Keratinocyte (primary cell): ENCODE results near the gene CD3G. TPM values are rescaled to one million over a fixed set of nuclear protein-coding genes. Genes with fewer than 3 reads are reported as not detected.

Experiments
- DNase-seq: peaks from one replicate; pipeline ENCODE4 v3.0.0-alpha.2; 2011; ENCODE audit warnings: low read depth, missing footprints, low spot score
- FAIRE-seq: peaks from 2 replicates; lab custom pipeline; 2011; peaks lifted over from hg19 to GRCh38; lab: Jason Lieb, UNC
- H2AFZ ChIP-seq: 2 replicates; pipeline ENCODE4 v1.6.0; 2012; ENCODE audit warnings: low read length, control low read depth, inconsistent platforms; ENCODE audit not compliant: control insufficient read depth
- H3K27ac ChIP-seq: 2 replicates; pipeline ENCODE4 v1.5.1; 2011; ENCODE audit warnings: low read length; ENCODE audit not compliant: control insufficient read depth, insufficient read depth
- H3K27me3 ChIP-seq: 3 replicates; pipeline ENCODE4 v1.6.0; 2011; ENCODE audit warnings: low read length; ENCODE audit not compliant: control insufficient read depth, insufficient read depth; ENCODE audit errors: extremely low read depth
- H3K36me3 ChIP-seq, 2 experiments: 2 replicates in 1 of 2; 3 replicates in 1 of 2; pipeline ENCODE4 v1.5.1; 2011; ENCODE audit warnings: low read length in 2 of 2, mild to moderate bottlenecking in 1 of 2; ENCODE audit not compliant: control insufficient read depth in 2 of 2, insufficient read depth in 2 of 2; ENCODE audit errors: extremely low read depth in 1 of 2
- H3K4me1 ChIP-seq: 3 replicates; pipeline ENCODE4 v1.5.1; 2011; ENCODE audit warnings: low read length; ENCODE audit not compliant: control insufficient read depth, insufficient read depth; ENCODE audit errors: extremely low read depth
- H3K4me2 ChIP-seq: 3 replicates; pipeline ENCODE4 v1.6.0; 2011; ENCODE audit warnings: low read depth, low read length; ENCODE audit not compliant: control insufficient read depth, insufficient read depth; ENCODE audit errors: extremely low read depth
- H3K4me3 ChIP-seq, 3 experiments: fragments of 200-600 bp in 1 of 3; sonication (generic) in 1 of 3; 2 replicates in 2 of 3; 3 replicates in 1 of 3; pipeline ENCODE4 v1.5.1; 2011 to 2016; ENCODE audit warnings: low read length in 3 of 3, mild to moderate bottlenecking in 3 of 3, control low read depth in 2 of 3, inconsistent platforms in 1 of 3, low read depth in 1 of 3, mixed read lengths in 1 of 3, mixed run types in 1 of 3, moderate library complexity in 1 of 3; ENCODE audit not compliant: control insufficient read depth in 2 of 3, insufficient read depth in 2 of 3; ENCODE audit errors: extremely low read depth in 1 of 3
- H3K79me2 ChIP-seq: 2 replicates; pipeline ENCODE4 v1.6.0; 2012; ENCODE audit warnings: low read length; ENCODE audit not compliant: control insufficient read depth, insufficient read depth
- H3K9ac ChIP-seq: 3 replicates; pipeline ENCODE4 v1.6.0; 2011; ENCODE audit warnings: low read length; ENCODE audit not compliant: control insufficient read depth, insufficient read depth; ENCODE audit errors: extremely low read depth
- H3K9me1 ChIP-seq: 3 replicates; pipeline ENCODE4 v1.6.0; 2011; ENCODE audit warnings: low read length; ENCODE audit not compliant: control insufficient read depth, insufficient read depth; ENCODE audit errors: extremely low read depth
- H3K9me3 ChIP-seq: 2 replicates; pipeline ENCODE4 v1.5.1; 2012; ENCODE audit warnings: low read depth, low read length; ENCODE audit not compliant: control insufficient read depth
- H4K20me1 ChIP-seq: 3 replicates; pipeline ENCODE4 v1.6.0; 2011; ENCODE audit warnings: low read length; ENCODE audit not compliant: control insufficient read depth, insufficient read depth; ENCODE audit errors: extremely low read depth
- CTCF ChIP-seq, 3 experiments: IDR thresholded peaks in 1 of 3; conservative IDR thresholded peaks in 1 of 3; optimal IDR thresholded peaks in 1 of 3; 2 replicates in 2 of 3; 3 replicates in 1 of 3; pipeline versions ENCODE3 to v1.5.1; 2011; ENCODE audit warnings: low read length in 3 of 3, mild to moderate bottlenecking in 3 of 3, moderate library complexity in 2 of 3, control low read depth in 1 of 3, inconsistent platforms in 1 of 3; ENCODE audit not compliant: insufficient read depth in 2 of 3; ENCODE audit errors: extremely low read depth in 1 of 3
- EZH2 ChIP-seq: IDR thresholded peaks from one replicate; pipeline ENCODE4 v1.6.1; 2012; ENCODE audit warnings: inconsistent platforms, mild to moderate bottlenecking, low read length, moderate library complexity
- dilution Hi-C: fragments of 300-500 bp; cut with MboI; formaldehyde crosslinking; loops from one replicate; pipeline ENCODE4 v1.7.0; 2020; ENCODE audit warnings: low sequenced_read_pairs; ENCODE audit not compliant: extremely low pct_ligation_motif_present
- polyA plus RNA-seq, 5 experiments: library from polyadenylated mRNA; depleted of rRNA in 3 of 5; stranded (reverse) in 3 of 5; stranded (forward) in 1 of 5; unstranded in 1 of 5; fragments of >200 nt; gene quantifications; 1 replicate in 1 of 5; 2 replicates in 3 of 5; 3 replicates in 1 of 5; pipeline versions ENCODE4 v1.2.1 to v1.2.3, GENCODE V29; 2011 to 2012; ENCODE audit warnings: missing spikeins in 2 of 5, low read depth in 1 of 5, low replicate concordance in 1 of 5

Gene CD3G
- polyA plus RNA-seq, 1 donor (not counting 4 experiments of a cell fraction or from before 2014, with no cell fraction given): not detected

GRCh38 chr11:118375978-118376377 is 31.8 kb downstream of the CD3G start:
- TF ChIP-seq CTCF (optimal IDR thresholded peaks at IDR 0.05 in 1 of 3, IDR thresholded peaks at IDR 0.05 in 1 of 3, conservative IDR thresholded peaks at IDR 0.05 in 1 of 3; ENCODE audit: extremely low read depth in 1 of 3, insufficient read depth in 2 of 3, low read length in 3 of 3): no peak
- TF ChIP-seq EZH2: no peak
- no peak overlapping the region for H3K4me2 ChIP-seq
- dilution Hi-C loops: no loop called here
- H3K4me3 ChIP-seq: no peak overlapping the region
- H3K4me1 ChIP-seq: no peaks in the 10 kb centered on the region
- H3K9me1 ChIP-seq: no peaks in the 10 kb centered on the region
- H3K9ac ChIP-seq: no peak overlapping the region
- DNase-seq (no peak), FAIRE-seq (no peak)
- H3K27ac ChIP-seq: no peak overlapping the region
- H3K36me3 ChIP-seq: peaks cover 12 to 15% of the 10 kb centered on the region in 2 experiments
- H4K20me1 ChIP-seq: no peaks in the 10 kb centered on the region
- H3K27me3 ChIP-seq: no peaks in the 10 kb centered on the region
- no peaks in the 10 kb centered on the region for H3K9me3 ChIP-seq
- no peak overlapping the region for H2AFZ ChIP-seq
- no peaks in the 10 kb centered on the region for H3K79me2 ChIP-seq

GRCh38 chr11:118379497-118379896 is 35.4 kb downstream of the CD3G start:
- no peak overlapping the region for H2AFZ ChIP-seq
- H3K4me3 ChIP-seq: no peak overlapping the region
- no peak for FAIRE-seq
- dilution Hi-C loops: no loop called here
- H3K4me2 ChIP-seq: no peak overlapping the region
- H3K36me3 ChIP-seq: peaks cover 19 to 20% of the 10 kb centered on the region in 2 experiments
- H3K9me3 ChIP-seq: no peaks in the 10 kb centered on the region
- H3K27me3 ChIP-seq: no peaks in the 10 kb centered on the region
- H4K20me1 ChIP-seq: no peaks in the 10 kb centered on the region
- H3K79me2 ChIP-seq: no peaks in the 10 kb centered on the region
- no peaks in the 10 kb centered on the region for H3K9me1 ChIP-seq
- H3K9ac ChIP-seq: no peak overlapping the region
- no peak for DNase-seq
- H3K4me1 ChIP-seq: no peaks in the 10 kb centered on the region
- no peak overlapping the region for H3K27ac ChIP-seq
- no peak for TF ChIP-seq EZH2
- TF ChIP-seq CTCF (optimal IDR thresholded peaks at IDR 0.05 in 1 of 3, IDR thresholded peaks at IDR 0.05 in 1 of 3, conservative IDR thresholded peaks at IDR 0.05 in 1 of 3; ENCODE audit: extremely low read depth in 1 of 3, insufficient read depth in 2 of 3, low read length in 3 of 3): no peak
